NCI-H2171 (cell line): ENCODE data around the gene PPP2R5A.
"Not testable (repeated sequence)": the region's sequence is repeated elsewhere in the genome, so short reads cannot be mapped to it uniquely, and the experiment has no call there.

Source experiments
- DNase-seq: peaks from one replicate; lab custom pipeline; 2025; lab: John Stamatoyannopoulos, UW

The PPP2R5A gene

DNA sequence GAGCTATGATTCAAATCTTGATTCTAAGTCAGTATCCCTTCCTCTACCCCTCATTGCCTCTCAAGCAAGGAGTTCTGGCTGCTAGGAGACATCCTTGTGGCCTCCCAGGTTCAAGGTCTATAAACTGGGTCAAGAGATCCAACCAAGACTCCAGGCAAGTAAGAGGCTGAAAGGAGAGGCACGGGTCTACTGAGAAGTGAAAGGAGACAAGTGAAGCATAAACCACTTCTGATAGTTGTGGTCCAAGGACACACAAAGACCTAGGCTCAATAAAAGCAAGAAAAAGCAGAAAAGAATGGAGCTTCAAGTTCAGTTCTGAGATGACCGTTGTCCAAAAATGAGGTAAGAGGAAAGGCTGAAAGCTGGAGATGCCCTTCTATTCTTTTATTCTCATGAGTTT lies 17.8 kb upstream of the PPP2R5A start:
- no peak for DNase-seq

DNA sequence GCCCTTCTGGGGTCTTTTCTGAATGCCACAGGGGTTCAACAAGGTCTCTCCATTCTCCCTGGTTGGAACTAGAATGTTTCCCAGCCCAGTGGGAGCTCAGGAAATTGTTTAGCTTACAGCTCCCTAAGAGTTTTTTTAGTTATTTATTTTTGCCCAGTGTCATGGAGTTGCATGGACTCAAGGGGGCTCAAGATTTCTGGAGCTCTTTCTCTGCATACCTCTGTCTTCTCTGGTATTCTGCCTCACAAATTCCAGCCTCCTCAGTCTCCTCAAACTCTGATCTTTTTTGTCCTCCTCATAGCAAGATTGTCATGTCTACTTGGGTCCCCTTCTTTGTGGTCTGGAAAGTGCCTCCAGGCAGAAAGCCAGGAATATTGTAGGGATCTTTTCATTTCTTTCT lies 15.9 kb upstream of the PPP2R5A start:
- no peak for DNase-seq

DNA sequence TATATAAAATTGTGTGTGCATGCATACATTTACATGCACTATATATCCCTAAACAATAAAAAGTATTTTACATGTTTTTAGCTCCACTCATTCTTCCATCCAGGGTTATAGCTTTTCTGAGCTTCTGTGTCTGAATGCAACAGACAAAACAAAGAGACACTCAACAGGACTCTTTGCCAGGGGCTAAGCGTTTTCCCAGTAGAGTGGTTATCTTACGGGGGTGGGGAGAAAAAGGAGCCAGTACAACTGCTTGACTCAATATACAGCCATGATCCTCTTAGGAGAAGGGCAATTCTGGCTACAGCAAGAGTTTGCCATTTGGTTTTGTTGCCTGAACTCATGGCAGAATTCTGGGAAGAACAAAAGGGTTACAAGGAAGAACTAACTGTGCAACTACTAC lies 14.6 kb upstream of the PPP2R5A start:
- DNase-seq: no peak

DNA sequence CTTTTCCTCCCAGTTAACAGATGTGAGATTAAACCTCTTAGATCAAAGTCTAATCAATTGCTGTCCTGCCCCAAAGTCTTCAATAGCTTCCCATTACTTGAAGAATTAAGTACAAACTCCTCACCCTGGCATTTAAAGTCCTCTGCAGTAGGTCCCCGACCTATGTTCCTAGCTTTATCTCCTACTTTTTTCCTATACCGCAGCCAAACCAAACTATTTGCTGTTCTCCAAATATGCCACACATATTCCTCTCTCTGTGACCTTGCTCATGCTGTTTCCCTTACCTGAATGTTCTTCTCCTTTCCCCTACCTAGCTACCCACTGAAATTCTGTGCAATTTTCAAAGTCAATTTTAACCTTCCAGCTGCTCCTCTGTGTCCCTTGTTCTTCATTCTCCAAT lies 14.0 kb upstream of the PPP2R5A start:
- DNase-seq: no peak

DNA sequence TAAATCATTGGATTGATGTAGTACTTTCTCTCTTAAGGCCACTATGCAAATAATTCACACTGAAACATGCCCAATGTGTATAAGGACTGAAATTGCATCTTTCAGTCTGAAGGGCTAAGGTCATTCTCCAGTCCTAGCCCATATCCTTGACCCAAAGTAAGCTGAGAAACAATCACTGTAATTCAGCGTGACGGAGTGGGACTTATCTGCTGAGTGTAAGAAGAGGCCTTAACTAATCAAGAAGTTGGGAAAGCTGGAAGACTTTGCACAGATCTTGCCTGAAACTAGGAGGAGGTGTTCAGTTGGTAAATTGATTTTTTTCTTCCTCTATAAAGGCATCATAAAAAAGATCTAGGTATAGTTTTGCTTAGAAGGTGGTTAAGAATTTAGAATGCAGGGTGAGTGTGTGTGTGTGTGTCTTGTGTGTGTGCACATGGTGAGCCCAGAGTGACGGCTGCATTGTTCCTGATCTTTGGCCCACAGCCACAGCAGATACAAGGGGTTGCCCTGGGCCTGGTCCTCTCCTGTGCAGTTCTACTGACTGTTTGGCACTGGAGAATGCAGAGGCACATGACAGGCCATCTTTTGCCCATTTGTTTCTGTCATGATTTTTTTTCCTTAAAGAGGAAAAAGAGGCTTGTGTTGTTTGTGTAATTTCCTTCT lies 13.3 kb upstream of the PPP2R5A start:
- DNase-seq: no peak

DNA sequence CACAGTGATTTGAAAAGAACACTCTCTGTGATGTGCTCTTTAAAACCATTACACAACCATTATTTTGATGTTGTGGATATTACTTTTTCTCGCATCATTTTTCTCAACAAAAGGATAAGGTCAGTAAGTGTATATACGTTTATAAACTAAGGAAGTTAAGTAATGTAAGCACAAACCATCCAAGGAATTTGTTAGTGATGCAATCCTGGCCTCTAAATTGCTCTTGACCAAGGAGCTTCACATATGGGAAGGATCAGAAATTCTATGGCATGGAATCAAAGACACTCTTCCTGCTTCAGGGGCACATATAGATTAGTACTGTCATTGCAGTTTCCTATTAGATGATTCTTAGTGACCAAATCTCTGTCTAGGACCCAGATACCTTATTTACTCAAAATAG lies 3.6 kb upstream of the PPP2R5A start:
- DNase-seq: no peak

DNA sequence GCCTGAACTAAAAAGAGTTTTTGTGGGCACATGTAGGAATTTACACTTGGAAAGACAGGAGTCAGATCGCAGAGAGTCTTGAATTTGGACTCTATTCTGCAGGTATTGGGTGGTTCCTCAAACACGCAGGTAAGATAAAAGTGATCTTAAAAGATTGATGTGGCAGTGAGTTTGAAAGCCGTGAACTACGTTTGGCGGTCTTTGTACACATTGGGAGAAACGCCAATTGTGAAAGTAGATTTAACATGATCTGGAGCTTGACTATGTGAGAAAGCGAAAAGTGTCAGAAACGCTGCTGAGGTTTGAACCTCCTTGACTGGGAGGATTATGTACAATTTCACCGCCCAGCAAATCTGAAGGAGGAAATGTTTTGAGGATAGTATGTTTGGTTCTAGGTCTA lies 1.5 kb upstream of the PPP2R5A start:
- DNase-seq: no peak

DNA sequence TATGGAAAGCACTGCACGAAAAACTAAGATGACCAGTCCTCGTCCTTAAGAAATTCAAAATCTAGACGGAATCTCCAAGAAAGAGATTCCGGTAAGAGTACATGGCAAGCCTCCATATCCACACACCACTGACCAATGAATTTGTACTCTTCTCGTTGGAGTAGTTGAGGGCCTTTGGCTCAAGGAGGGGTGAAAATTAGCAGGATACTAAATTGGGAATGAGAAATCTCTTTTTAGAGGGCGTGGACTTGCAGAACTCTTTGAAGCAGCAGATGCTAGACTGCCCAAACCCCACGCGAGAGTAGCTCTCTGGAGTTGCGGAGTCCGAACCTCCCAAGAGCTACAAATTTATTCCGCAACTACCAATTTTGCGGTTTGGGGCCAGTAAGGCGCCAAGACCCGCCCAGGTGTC lies 872 bp upstream of the PPP2R5A start:
- DNase-seq: no peak

DNA sequence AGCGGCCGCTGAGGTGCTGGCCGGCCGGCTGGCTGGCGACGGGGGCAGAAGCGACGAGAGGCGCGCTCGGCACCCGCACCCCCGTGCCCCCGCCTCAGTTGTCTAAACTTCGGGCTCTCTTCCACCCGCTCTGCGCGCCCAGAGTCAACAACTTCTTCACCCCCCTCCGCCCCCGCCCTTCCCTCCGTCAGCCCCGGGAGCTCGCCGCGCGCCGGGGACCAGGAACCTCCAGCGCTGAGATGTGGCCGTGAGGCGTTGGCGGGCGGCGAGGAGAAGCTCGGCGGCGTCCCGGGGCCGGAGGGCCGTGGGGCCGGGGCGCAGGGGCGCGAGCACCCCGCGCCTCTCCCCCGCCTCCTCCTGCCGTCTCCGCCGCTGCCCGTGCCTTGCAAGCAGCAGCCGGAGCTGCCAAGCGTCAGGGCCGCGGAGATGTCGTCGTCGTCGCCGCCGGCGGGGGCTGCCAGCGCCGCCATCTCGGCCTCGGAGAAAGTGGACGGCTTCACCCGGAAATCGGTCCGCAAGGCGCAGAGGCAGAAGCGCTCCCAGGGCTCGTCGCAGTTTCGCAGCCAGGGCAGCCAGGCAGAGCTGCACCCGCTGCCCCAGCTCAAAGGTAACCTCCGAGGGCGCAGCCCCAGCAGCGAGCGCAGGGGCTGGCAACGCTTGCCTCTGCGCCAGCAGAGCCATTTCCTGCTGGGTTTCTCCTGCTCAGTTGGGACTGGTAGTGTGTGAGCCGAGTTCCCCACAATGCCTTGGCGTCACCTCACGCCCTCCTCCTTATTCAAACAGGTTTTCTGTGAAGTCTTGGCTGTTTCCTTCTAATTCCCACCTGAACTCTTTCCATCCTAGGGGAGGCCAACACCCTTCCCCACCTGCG lies 710 bp downstream of the PPP2R5A start:
- DNase-seq: peak; percentile 66

DNA sequence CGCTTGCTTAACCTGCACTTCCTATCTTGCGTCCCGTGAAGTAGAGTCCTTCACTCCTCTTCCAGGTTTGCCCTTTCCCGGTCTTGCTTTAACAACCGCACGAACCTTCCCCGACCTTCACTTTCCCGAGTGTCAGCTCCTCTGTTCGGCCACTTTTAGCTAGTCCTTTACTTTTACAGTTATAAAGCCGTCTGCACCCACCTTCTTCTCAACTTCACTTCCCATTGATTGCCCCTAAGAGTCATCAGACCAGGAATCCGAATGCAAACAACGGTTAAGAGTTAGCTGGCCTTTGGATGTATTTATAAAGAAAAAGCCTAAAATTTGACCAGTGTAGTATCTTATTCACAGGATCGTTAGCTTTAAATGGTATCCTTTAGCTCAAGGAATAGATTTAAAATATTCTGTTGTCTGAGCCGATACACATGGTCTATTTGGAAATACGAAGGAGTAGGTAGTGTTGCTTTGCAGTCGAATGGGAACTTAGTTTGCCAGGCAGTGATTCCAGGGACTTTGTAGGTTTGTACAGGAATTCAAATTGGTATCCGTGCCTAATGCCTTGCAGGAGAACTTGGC lies 1.4 kb downstream of the PPP2R5A start:
- peak; percentile 43 for DNase-seq

DNA sequence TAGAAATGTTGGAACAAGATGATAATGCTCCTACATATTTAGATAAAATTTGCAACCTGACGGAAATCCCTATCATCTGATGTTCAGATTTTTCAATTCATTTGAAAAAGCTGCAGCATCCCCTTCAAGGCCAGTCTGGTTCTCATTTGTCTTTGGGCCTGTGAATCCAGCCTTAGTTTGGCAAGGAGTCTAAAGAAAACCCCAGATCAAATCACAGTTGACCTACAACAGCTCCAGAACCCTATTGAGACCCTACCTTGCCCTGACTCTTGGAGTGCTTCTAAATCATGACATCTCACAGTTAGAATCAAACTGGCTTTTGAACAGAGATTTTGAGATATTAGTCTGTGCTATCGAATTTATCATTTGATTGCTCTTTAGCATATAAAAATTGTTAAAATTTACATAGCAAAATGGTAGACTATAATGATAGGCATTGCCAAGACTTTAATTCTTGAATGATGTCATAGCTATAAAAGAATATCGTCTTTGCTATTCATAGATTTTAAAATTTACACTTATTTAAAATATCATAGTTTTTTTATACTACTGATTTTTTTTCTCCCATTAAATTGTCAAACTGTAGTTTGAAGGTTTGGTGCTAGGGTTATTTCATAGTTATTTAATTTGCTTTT lies 2.2 kb downstream of the PPP2R5A start:
- DNase-seq: no peak

DNA sequence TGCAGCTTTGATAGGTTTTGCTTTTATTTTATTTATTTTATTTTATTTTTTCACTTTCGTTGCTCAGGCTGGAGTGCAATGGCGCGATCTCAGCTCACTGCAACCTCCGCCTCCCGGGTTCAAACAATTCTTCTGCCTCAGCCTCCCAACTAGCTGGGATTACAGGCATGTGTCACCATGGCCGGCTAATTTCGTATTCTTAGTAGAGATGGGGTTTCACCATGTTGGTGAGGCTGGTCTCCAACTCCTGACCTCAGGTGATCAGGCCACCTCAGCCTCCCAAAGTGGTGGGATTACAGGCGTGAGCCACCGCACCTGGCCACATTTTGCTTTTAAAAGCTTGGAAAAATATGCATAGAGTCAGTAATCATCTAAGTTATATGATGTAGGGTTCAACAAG lies 2.8 kb downstream of the PPP2R5A start:
- DNase-seq: not testable (repeated sequence)

DNA sequence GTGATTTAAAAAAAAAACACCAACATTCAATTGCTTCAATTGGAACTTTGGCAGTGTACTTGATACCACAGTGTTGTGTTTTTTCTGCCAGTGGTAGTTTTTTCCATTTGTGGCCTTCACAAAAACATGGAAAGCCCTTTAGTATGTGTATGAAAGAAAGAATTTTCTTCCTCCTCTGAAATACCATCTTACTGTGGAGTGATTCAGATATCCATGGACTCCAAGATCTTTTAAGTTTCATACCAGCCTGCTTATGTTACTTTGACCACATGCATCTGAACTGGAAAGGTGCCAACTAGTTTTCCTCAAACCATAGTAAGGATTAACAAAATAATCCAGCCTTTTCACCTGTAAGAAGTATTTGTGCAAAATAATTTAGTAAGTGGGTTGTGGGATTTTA lies 3.4 kb downstream of the PPP2R5A start:
- no peak for DNase-seq

DNA sequence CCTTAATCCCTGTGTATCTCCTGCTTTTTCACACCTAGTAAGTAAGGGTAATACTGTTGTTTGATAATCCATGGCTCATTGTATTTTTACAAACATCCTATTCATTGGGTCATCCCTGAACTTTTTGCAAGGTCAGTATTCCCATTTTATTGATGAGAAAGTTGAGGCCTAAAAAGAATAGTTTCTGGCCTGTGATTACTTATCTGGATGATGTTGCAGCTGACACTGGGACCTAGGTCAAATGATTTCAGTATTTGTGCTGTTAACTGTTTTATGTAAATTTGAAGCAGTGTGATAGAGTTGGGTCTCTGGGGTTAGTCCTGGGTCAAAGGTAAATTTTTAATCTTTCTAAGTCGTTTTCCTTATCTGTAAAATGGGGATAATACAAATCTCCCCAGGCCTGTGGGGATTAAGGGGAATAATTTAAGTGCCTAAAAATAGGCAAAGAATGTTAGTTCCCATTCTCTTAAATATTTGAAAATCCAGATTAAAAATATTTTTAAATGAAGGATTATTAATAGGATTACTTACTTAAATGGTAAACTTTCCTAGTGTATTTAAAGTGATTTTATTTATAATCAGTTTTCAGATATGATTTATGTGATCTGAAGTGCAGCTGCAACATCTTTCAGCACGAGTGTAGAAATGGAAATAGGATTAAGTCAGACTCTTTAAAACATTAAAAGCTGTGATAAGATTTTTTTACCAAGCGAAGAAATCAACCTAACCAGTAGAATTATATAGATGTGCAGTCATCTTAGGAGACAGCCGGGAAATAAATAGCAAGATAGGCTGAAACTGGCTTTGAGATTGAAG lies 4.3 kb downstream of the PPP2R5A start:
- no peak for DNase-seq

DNA sequence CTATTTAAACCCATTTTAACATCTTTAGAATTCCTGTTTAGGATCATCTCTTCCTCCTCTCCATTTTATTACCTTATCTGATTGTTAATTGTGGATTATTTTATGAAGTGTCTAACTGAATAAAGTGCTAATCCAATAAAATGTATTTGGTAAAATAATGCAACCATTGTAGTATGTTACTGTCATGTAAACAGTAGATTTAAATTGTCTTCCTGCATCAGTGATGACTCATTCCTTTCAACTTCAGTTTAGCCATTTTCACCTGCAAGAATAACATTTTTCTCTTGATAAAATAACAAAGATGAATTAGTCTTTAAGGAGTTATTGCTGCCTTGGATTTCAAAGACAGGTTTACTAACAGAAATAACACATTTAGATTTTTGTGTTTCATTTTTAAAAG lies 5.4 kb downstream of the PPP2R5A start:
- no peak for DNase-seq

DNA sequence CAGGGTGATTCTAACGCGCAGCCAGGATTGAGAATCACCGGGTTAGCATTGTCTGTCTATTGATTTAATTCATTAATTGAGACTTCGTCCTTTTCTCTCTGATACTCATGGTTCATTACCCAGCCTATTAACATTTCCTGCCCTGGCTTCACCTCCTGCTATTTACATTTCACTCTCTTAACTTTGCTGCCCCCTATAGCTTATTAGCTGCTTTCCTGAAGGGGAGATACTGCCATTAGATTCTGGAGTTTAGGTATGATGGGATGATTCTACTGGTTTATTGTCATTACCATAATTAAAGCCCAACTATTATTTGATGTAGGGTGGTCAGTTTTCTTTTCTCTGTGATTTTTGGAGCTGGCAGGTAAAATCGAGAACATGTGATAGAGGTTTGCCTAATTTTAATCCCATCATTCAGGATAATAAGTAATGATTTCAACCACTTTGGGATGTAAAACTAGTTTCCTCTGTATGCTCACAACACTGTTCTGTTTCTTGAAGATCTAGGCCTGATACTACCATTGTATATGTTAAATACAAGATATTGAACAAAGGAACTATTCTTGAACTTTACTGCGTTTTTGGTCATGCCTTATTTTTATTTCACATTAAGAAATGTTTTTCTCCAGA lies 6.4 kb downstream of the PPP2R5A start:
- peak; percentile 59 for DNase-seq

DNA sequence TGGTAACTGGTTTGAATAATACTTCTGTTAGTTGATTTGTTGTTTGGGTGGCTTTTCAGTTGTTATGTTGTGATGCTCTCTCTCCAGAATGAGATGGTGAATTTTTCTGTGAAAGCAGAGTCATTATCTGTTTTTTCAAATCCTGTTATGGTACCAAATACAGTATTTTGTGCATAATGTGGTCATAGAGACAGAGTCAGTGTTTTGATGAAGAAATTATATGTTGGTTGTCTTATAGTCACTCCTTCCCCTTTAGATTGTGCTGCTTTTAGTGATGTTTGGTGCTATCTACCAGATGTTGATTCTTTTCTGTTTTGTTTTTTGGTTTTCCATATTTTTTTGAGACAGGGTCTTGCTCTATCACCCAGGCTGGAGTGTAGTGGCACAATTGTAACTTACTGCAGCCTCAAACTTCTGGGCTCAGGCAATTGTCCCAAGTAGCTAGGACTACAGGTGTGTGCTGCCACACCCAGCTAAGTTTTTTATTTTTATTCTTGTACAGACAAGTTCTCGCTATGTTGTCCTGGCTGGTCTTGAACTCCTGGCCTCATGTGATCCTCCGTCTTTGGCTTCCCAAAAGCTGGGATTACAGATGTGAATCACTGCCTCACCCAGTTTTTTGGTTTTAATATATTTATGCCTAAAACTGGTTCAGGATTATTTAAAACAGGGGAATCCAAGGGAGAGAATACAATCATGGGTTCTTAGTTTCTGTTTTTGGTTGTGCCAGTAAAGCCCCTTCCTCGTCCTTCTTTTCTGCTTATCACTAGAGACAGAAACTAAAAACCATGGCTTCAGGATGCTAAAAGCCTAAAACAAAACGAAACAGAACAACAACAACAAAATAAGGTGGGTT lies 7.3 kb downstream of the PPP2R5A start:
- no peak for DNase-seq

DNA sequence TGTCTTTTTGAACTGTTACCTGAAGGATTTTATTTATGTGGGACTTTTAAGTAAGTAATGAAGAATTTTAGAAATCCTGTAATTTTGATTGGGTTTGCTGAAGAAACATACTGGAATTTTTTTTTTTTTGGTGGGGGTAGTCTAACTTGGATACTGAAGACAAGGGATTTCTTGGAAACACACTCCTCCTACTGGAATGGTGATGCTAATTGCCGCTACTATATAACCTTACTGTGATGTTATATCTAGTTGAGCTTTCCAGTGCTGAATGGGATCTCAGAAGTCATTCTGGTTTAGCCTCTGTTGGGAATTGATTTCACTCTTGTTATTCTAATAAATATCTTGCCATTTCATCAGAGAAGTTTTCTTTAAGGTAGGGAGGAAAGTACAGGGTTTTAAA lies 8.4 kb downstream of the PPP2R5A start:
- DNase-seq: no peak

DNA sequence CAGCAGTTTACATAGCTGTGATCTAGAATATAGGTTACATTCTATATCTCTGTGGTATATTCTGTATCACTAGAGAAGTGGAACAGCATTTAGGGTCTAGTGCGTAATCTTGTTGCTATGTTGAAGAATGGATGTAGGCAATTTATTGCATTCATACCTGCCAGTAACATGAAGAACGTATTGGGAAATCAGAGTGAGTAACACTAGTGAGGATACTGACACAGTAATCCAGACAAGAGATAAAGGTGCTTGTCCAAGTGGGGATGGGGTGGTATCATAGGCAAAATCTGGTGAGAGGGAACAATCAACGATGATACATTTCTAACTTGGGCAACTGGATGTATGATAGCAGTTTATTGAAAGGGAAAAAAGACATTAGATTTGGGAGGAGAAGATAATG lies 9.8 kb downstream of the PPP2R5A start:
- DNase-seq: no peak

DNA sequence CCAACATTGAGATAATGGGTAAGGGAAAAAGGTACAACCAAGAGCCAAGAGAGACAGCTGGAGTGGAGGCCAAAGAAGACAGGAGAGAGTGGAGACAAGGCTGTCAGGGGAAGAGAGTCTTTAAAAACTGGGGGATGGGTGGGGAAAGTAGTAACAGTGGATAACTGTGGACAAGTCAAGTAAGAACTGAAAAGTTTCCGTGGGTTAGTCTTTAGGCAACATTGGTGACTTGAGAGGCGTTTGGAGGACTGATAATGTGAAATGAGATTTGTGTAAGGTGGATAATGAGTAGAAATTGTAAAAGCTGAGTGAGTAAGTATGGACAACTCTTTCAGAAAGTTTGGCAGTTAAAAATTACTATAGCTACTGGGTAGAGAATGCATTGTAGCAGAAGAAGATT lies 10.4 kb downstream of the PPP2R5A start:
- no peak for DNase-seq

DNA sequence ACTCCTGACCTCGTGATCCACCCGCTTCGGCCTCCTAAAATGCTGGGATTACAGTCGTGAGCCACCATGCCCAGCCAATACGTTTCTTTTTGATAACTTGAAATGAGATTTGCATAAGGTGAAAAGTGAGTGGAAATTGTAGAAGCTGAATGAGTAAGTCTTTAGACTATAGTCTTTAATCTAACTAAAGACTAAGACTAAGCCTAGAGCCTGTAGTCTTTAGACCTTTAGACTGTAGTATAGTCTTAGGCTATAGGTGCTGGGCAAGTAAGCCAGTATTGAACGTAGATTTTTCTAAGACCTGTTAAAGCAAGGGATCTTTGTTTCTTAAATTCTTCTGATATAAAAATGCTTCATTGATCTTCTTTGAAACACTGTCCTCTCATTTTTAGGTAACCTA lies 12.1 kb downstream of the PPP2R5A start:
- DNase-seq: no peak
